Endothelial cell of umbilical vein (primary cell): ENCODE results near the gene UNC119B. TPM values are rescaled to one million over a fixed set of nuclear protein-coding genes. Genes with fewer than 3 reads are reported as not detected.

Source experiments
- BruUV-seq: library from RNA; stranded (reverse); fragments of 400-500 nt; replicated peaks from 2 replicates; lab custom pipeline; 2021; lab: Mats Ljungman, UMichigan
- CTCF ChIA-PET: fragments of 300-600, 350-600 bp; sonication (Branson Sonifier 250); formaldehyde crosslinking; loops from one replicate; lab custom pipeline; 2021; ENCODE audit warnings: antibody characterized with exemption, inconsistent platforms; lab: Charles Lee
- POLR2A ChIA-PET: fragments of 300-600, 350-600 bp; sonication (Branson Sonifier 250); formaldehyde crosslinking; loops from one replicate; lab custom pipeline; 2021; ENCODE audit warnings: antibody characterized with exemption, inconsistent platforms; lab: Charles Lee
- DNase-seq: peaks from one replicate; pipeline ENCODE4 v3.0.0-alpha.2; 2011; ENCODE audit warnings: low read depth, low spot score
- FAIRE-seq: peaks from 2 replicates; lab custom pipeline; 2011; peaks lifted over from hg19 to GRCh38; lab: Jason Lieb, UNC
- H2AFZ ChIP-seq: 2 replicates; pipeline ENCODE4 v1.6.0; 2012; ENCODE audit warnings: low read depth, low read length, control low read depth, inconsistent platforms
- H3K27ac ChIP-seq: 2 replicates; pipeline ENCODE4 v1.5.1; 2011; ENCODE audit warnings: low read depth, mild to moderate bottlenecking, control low read depth, low read length, moderate library complexity; ENCODE audit not compliant: insufficient read depth
- H3K27me3 ChIP-seq, 2 experiments: 2 replicates each; pipeline versions ENCODE4 v1.6.0 to v1.6.1; 2011; ENCODE audit warnings: low read length in 2 of 2, mixed read lengths in 1 of 2; ENCODE audit not compliant: control insufficient read depth in 2 of 2, insufficient read depth in 2 of 2
- H3K36me3 ChIP-seq, 2 experiments: 2 replicates in 1 of 2; 3 replicates in 1 of 2; pipeline ENCODE4 v1.5.1; 2011; ENCODE audit warnings: low read length in 2 of 2, mild to moderate bottlenecking in 1 of 2, moderate library complexity in 1 of 2; ENCODE audit not compliant: control insufficient read depth in 2 of 2, insufficient read depth in 2 of 2; ENCODE audit errors: extremely low read depth in 1 of 2
- H3K4me1 ChIP-seq: 3 replicates; pipeline ENCODE4 v1.5.1; 2011; ENCODE audit warnings: mild to moderate bottlenecking, low read length; ENCODE audit not compliant: control insufficient read depth, insufficient read depth; ENCODE audit errors: extremely low read depth
- H3K4me2 ChIP-seq: 2 replicates; pipeline ENCODE4 v1.6.1; 2011; ENCODE audit warnings: low read length, control low read depth, mixed read lengths; ENCODE audit not compliant: insufficient read depth
- H3K4me3 ChIP-seq, 3 experiments: fragments of 200-600 bp in 1 of 3; sonication (generic), shearing (Covaris generic) in 1 of 3; replicated peaks in 1 of 3; 2 replicates each; pipeline ENCODE4 v1.5.1; 2011 to 2016; ENCODE audit warnings: control low read depth in 3 of 3, low read length in 3 of 3, mild to moderate bottlenecking in 2 of 3, inconsistent platforms in 1 of 3, low read depth in 1 of 3, moderate library complexity in 1 of 3; ENCODE audit not compliant: insufficient read depth in 1 of 3
- H3K79me2 ChIP-seq: 2 replicates; pipeline ENCODE4 v1.6.0; 2012; ENCODE audit warnings: low read length, inconsistent platforms; ENCODE audit not compliant: control insufficient read depth, insufficient read depth
- H3K9ac ChIP-seq: replicated peaks from 2 replicates; pipeline ENCODE3; 2011; ENCODE audit warnings: low read length, control low read depth; ENCODE audit not compliant: insufficient read depth; ENCODE audit errors: extremely low read depth
- H3K9me1 ChIP-seq: replicated peaks from 3 replicates; pipeline ENCODE4 v1.6.0; 2011; ENCODE audit warnings: mild to moderate bottlenecking, low read length; ENCODE audit not compliant: control insufficient read depth, insufficient read depth; ENCODE audit errors: extremely low read depth
- H3K9me3 ChIP-seq: replicated peaks from 2 replicates; pipeline ENCODE4 v1.5.1; 2012; ENCODE audit warnings: low read length, inconsistent platforms; ENCODE audit not compliant: control insufficient read depth, insufficient read depth
- H4K20me1 ChIP-seq: replicated peaks from 2 replicates; pipeline ENCODE3; 2011; ENCODE audit warnings: mild to moderate bottlenecking, low read length; ENCODE audit not compliant: control insufficient read depth, insufficient read depth; ENCODE audit errors: extremely low read depth
- EZH2 ChIP-seq: IDR thresholded peaks from 2 replicates; pipeline ENCODE4 v1.6.1; 2012; ENCODE audit warnings: borderline replicate concordance, low read depth, mild to moderate bottlenecking, moderate library complexity, low read length, inconsistent platforms; ENCODE audit not compliant: severe bottlenecking
- FOS ChIP-seq: IDR thresholded peaks from 2 replicates; pipeline ENCODE4 v1.6.1; 2011; ENCODE audit warnings: mild to moderate bottlenecking, low read length, moderate library complexity, borderline replicate concordance; ENCODE audit not compliant: insufficient read depth
- GATA2 ChIP-seq: IDR thresholded peaks from 2 replicates; pipeline ENCODE4 v1.7.0; 2011; ENCODE audit warnings: low read depth, mild to moderate bottlenecking, moderate library complexity, mixed read lengths, low read length; ENCODE audit not compliant: insufficient read length, insufficient read depth
- JUN ChIP-seq: IDR thresholded peaks from 2 replicates; pipeline ENCODE4 v1.6.1; 2011; ENCODE audit warnings: borderline replicate concordance, low read depth; ENCODE audit not compliant: insufficient read length, insufficient read depth
- MYC ChIP-seq: IDR thresholded peaks from one replicate; pipeline ENCODE4 v1.6.1; 2011; ENCODE audit warnings: mild to moderate bottlenecking, low read depth, low read length
- POLR2A ChIP-seq: IDR thresholded peaks from 2 replicates; pipeline ENCODE4 v1.6.1; 2012; ENCODE audit warnings: low read depth, mild to moderate bottlenecking, control low read depth, low read length
- POLR2AphosphoS5 ChIP-seq: IDR thresholded peaks from 2 replicates; pipeline ENCODE4 v1.6.1; 2012; ENCODE audit warnings: low read depth, mild to moderate bottlenecking, control low read depth, low read length, moderate library complexity; ENCODE audit not compliant: insufficient read depth
- dilution Hi-C: fragments of 300-500 bp; cut with MboI; formaldehyde crosslinking; loops from one replicate; pipeline ENCODE4 v1.15.0; 2019; ENCODE audit warnings: low sequenced_read_pairs; ENCODE audit not compliant: extremely low pct_ligation_motif_present
- intact Hi-C: fragments of 100-400 bp; cut with micrococcal nuclease; formaldehyde crosslinking; loops from one replicate; pipeline ENCODE4 v1.10.0; 2022
- polyA plus RNA-seq, 4 experiments: library from polyadenylated mRNA; depleted of rRNA in 3 of 4; stranded (reverse) in 3 of 4; unstranded in 1 of 4; fragments of >200 nt; gene quantifications; 2 replicates each; pipeline versions ENCODE4 v1.2.1 to v1.2.3, GENCODE V29; 2011 to 2012; ENCODE audit warnings: missing spikeins in 1 of 4
- total RNA-seq: library from RNA; stranded (reverse); gene quantifications from 2 replicates; pipeline ENCODE4 v1.2.3, GENCODE V29; 2021
- TF ChIP-seq, protein P1 (sequence below): IDR thresholded peaks from 2 replicates; pipeline ENCODE4 v1.6.1; 2011; ENCODE audit not compliant: insufficient read depth, insufficient read length
- TF ChIP-seq, protein P2 (sequence below), 2 donors: IDR thresholded peaks; 1 replicate in 1 of 2; 2 replicates in 1 of 2; pipeline ENCODE4 v1.5.1; 2011; ENCODE audit warnings: low read length in 2 of 2, mild to moderate bottlenecking in 2 of 2, moderate library complexity in 2 of 2, control low read depth in 1 of 2, inconsistent platforms in 1 of 2, low read depth in 1 of 2; ENCODE audit not compliant: insufficient read depth in 1 of 2; ENCODE audit errors: extremely low read depth in 1 of 2

Gene UNC119B
- total and polyA plus RNA-seq, 2 donors (not counting 3 experiments of a cell fraction or from before 2014, with no cell fraction given), result 23.1 to 33.7 TPM

DNA sequence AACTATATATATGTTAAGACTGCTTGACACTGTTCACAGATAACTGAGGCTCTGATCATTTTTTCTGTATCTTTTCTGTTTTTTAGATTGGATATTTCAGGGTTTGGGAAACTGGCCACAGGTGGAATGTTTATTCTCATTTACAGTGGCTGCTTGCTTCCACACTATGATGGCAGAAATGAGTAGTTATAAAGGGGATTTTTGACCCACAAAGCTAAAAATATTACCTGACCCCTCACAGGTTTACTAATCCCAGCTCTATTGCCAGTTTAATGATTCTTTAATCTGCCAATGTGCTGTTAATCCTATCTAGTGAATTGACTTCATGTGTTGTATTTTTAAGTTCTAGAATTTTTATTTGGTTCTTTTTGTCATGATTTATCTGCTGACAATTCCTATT, 45.0 kb downstream of the UNC119B start:
- BruUV-seq, result no TSS peak
- Histone ChIP-seq H3K27me3 (no peaks in the 10 kb centered on the region), H3K9me3 (no peaks in the 10 kb centered on the region), H3K4me3 (no peak overlapping the region), H3K9me1 (no peaks in the 10 kb centered on the region), H3K79me2 (no peaks in the 10 kb centered on the region), H2AFZ (no peak overlapping the region), H3K9ac (no peak overlapping the region), H4K20me1 (no peaks in the 10 kb centered on the region), H3K4me2 (no peak overlapping the region), H3K36me3 (peaks cover 0 to 3% of the 10 kb centered on the region in 2 experiments), H3K27ac (no peak overlapping the region), H3K4me1 (no peaks in the 10 kb centered on the region)
- no peak for FAIRE-seq
- TF ChIP-seq JUN (no peak), MYC (no peak)
- TF ChIP-seq, protein P1, sequence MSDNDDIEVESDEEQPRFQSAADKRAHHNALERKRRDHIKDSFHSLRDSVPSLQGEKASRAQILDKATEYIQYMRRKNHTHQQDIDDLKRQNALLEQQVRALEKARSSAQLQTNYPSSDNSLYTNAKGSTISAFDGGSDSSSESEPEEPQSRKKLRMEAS, result no peak
- dilution Hi-C loops (no loop called here), intact Hi-C loops (no loop called here)
- ChIA-PET CTCF (no interaction called here), POLR2A (interaction anchor here (0.6 kb wide), 1 partner anchor 189 kb away, joined by 3 read pairs; no protein-coding TSS in a partner anchor)
- DNase-seq, result no peak

DNA sequence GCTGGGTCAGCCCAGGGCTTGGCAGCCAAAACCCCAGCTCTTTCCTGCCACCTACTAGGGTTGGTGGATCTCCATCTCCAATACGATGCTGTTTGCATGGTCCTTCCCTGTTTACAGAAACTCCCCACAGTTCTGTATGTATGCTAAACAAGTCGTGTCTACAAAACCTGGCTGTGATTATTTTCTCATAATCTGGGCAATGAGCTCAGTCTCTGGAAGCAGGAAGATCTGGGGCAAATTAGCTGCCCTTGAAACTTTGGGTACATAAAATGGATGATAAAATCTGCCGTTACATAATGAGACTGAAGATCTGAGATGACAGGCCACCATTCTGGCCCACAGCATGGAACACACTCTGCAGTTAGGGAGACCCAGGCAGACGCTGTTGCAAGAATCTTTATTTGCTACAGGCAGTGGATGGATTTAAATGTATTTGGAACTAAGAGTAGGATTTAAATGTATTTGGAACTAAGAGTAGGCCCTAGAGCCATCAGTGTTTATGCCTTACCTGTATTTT, 47.0 kb downstream of the UNC119B start:
- no TSS peak for BruUV-seq
- FAIRE-seq (no peak), DNase-seq (no peak)
- H2AFZ ChIP-seq, result no peak overlapping the region
- no peak overlapping the region for H3K4me2 ChIP-seq
- no peaks in the 10 kb centered on the region for H3K27me3 ChIP-seq
- no peaks in the 10 kb centered on the region for H3K4me1 ChIP-seq
- no peaks in the 10 kb centered on the region for H3K9me3 ChIP-seq
- CTCF ChIA-PET, result interaction anchor here (1.3 to 1.4 kb wide), 3 partner anchors 100 to 119 kb away, joined by 4 to 5 read pairs (median 4); no protein-coding TSS in a partner anchor
- TF ChIP-seq EZH2 (no peak), POLR2AphosphoS5 (no peak), JUN (no peak), FOS (no peak), GATA2 (no peak), MYC (no peak), POLR2A (no peak)
- TF ChIP-seq, protein P1, result no peak
- TF ChIP-seq, protein P2, sequence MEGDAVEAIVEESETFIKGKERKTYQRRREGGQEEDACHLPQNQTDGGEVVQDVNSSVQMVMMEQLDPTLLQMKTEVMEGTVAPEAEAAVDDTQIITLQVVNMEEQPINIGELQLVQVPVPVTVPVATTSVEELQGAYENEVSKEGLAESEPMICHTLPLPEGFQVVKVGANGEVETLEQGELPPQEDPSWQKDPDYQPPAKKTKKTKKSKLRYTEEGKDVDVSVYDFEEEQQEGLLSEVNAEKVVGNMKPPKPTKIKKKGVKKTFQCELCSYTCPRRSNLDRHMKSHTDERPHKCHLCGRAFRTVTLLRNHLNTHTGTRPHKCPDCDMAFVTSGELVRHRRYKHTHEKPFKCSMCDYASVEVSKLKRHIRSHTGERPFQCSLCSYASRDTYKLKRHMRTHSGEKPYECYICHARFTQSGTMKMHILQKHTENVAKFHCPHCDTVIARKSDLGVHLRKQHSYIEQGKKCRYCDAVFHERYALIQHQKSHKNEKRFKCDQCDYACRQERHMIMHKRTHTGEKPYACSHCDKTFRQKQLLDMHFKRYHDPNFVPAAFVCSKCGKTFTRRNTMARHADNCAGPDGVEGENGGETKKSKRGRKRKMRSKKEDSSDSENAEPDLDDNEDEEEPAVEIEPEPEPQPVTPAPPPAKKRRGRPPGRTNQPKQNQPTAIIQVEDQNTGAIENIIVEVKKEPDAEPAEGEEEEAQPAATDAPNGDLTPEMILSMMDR (IDR thresholded peaks at IDR 0.05; ENCODE audit: extremely low read depth in 1 of 2, insufficient read depth in 1 of 2, low read depth in 1 of 2, low read length in 2 of 2), result no peak
- no peaks in the 10 kb centered on the region for H3K9me1 ChIP-seq
- dilution Hi-C loops (no loop called here), intact Hi-C loops (no loop called here)
- POLR2A ChIA-PET, result no interaction called here
- no peak overlapping the region for H3K9ac ChIP-seq
- H4K20me1 ChIP-seq, result no peaks in the 10 kb centered on the region
- H3K79me2 ChIP-seq, result no peaks in the 10 kb centered on the region
- no peak overlapping the region for H3K27ac ChIP-seq
- no peak overlapping the region for H3K4me3 ChIP-seq
- H3K36me3 ChIP-seq, result peaks cover 3 to 4% of the 10 kb centered on the region in 2 experiments
